DMS79 (cell line): ENCODE measurements around the gene CIART.
"Not testable (repeated sequence)": the region's sequence is repeated elsewhere in the genome, so short reads cannot be mapped to it uniquely, and the experiment has no call there.

Experiments used
- DNase-seq: peaks from one replicate; lab custom pipeline; 2025; lab: John Stamatoyannopoulos, UW

The CIART gene, protein sequence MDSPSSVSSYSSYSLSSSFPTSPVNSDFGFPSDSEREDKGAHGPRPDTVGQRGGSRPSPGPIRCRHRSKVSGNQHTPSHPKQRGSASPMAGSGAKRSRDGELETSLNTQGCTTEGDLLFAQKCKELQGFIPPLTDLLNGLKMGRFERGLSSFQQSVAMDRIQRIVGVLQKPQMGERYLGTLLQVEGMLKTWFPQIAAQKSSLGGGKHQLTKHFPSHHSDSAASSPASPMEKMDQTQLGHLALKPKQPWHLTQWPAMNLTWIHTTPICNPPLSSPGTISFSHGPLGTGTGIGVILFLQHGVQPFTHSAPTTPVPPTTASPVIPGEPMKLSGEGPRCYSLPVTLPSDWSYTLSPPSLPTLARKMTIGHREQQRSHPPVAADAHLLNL

DNA sequence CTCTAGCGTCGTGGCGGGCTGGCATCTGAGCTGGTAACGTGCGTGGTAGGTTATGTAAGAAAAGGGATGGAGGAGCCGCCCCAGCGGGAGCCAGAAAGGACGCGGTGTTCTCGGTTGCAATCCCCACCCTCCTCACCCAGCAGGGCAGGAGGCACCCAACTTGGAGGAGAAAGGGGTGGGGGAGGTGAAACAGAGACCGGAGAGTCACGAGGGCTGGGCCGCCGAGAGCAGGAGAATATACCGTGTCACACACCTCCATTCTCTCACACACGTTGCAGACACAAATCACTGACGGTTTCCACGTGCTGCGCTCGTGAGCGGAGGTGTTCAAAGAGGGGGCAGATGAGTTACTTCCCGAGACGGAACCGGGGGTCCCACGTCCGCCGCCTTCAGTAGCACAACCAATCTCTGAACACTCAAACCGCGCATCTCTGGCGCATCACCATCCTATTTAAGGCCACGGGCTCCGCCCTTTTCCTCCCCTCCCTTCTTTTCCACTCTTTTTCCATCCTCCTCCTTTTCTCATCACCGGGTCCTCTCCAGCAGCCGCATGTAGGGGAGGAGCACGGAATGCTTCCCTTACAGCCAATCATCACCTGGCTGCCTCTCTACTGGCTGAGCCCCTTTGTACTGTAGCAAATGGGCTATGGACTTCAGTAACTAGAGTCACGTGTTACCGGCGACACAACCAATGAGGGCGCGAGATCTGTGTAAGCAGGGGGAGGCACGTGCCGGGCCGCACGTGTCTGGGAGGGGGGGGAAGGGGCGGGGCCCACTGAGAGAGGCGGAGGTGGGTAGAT is at the start of gene CIART:
Gene CIART (plus strand): TSS at position 797 of the 800 bp plus-strand sequence. CDS start 714 bp downstream, outside the sequence.
- DNase-seq: peak; percentile 99

DNA sequence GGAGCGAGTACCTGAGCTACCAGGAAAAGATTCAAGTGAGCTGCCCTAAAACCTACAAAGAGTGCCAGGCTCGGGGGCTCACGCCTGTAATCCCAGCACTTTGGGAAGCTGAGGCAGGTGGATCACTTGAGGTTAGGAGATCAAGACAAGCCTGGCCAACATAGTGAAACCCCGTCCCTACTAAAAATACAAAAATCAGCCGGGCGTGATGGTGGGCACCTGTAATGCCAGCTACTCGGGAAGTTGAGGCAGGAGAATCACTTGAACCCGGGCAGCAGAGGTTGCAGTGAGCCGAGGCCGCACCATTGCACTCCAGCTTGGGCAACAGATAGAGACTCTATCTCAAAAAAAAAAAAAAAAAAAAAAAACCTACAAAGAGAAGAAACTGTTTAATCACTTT is 49.4 kb upstream of the CIART start:
- DNase-seq: not testable (repeated sequence)

DNA sequence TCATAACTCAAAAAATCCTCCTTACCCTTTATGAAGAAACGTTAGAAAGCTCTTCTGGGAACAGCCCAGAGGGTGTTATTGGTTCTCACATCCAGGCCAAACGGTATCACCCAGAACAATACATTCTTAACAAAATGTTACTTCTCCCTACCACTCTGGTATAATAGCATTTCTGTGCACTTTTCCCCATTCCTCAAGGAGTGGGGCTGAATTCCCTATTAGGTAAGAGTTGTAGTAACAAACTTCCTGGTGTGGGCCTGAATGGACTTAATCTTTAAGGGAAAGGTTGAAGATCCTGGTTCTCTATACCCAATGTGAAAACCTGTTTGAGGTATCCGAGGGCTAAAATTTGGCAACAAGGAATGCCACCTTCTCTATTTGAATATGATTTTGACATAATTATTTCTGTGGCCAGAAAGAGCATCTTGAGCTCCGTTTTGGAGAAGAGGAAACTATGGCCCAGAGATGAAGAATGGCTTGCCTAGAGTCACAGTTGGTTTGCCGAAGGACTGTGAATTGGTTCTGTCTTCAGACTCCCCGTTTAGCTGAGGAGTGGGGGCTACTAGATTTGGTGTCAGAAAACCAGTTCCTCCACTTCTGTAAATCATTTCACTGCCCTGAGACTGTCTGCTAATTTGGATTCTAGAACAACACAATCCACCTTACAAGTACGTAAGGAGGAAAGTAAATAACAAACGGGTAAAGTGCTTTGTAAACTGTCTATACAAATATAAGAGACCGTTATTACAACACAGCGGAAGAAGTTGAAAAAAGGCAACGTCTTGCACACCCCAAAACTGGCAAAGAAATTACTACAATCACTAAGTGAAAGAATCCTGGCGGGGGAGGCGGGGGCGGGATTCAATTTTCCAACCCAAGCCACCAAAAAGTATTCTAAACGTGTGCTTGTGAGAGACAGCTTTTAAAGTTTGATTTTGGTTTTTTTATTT is 48.7 kb upstream of the CIART start:
- peak; percentile 25 for DNase-seq

DNA sequence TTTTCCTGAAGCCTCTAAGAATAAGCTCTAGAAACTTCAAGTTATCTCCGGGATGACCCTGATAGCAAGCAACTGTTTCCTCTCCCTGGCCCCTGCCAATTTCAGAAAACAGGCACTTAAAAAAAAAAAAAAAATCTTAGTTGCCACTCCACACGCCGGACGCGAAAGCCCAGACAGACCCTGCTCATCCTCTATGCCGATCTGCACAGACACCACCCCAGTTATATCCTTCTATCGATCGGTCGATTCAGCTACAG is 48.1 kb upstream of the CIART start:
- no peak for DNase-seq

DNA sequence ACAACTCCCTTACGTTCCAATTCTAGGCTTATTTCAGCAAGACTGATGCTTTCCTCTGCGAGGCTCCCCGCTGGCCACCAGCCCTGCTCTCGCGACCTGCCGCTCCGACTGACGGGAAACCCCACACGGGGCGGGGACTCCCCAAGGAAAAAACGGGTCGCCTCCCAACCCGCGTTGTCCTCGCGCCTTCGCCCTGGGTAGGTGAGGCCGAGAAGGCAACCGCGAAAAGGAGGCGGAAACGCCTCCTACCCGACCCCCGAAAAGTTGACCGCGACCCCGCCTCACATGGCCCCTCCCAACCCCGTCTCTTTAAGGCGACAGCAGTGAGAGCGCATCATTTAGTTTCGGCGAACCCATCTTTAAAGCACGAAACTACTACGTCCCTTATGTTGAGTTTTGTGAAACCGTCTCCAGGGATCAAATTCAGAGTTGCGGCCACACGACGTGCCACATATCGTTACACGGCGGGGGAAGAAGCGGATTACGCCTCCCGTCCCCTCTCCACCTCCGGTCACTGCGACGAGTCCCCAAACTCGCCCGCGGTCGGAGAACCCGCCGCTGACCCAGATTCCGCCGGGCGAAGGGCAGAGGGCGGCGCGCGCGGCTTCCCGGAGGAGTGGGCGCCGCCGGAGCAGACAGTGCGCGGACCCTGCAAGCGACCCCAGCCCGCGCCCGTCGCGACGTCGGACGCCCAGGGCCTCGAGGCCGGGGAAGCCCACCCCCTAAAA is 47.6 kb upstream of the CIART start:
- peak; percentile 14 for DNase-seq

DNA sequence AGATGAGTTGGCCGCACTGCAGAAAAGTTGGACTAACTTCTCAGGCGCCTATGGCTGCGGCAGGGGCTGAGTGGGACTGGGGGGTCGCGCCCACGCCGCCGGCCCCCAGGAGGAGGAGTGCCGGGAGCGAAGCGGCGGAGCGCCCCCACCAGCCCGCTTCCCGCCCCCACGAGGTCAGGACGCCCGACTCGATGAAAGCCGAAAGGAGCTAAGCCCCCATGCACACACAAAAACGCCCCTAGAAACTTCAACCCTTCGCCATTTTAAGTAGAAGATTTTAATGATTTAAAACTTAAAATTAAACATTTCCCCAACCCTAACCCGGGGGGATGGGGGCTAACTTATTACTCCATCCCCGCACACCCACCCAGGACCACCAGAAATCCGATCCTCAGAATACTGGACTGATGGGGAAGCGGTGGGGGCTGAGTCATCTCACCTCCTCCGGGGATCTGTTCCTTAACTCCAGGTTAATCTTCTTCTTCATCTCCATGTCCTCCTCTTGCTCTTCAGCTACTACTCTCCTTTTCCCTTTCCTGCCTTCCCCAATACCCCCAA is 47.0 kb upstream of the CIART start:
- no peak for DNase-seq

DNA sequence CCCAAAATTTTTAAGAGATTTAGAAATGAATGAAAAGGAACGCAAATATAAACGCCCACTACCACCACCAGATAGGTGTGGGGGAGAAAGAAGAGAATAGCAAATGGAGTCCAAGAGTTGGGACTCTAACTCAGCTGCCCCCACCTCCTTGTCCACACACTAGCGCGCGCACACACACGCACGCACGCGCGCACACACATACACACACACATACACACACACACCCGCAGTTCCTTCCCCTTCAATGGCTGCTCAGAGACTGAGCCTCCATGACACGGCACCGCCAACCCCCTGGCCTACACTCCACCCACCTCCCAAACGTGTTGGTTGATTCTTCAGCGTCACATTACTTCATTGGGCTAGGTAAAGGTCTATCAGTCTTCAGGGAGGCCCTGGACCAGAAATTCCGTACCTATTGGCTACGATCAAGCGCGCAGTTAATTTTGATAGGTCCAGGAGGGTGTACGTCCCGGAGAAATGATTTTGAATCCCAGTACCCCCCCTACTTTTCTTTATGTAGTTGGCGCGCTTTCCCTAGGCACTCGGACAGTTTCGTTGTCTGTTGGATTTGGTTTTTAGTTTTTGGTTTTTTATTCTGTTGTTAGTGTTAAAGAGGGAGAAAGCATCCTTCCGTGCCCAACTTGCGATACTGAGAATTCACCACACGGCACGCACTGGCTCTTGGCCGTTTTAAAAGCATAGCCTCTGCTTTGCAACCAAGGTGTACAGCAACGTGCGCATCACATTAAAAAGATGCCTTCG is 46.3 kb upstream of the CIART start, which contains the start of gene ANP32E:
Gene ANP32E (minus strand): TSS at position 261 of the 762 bp plus-strand sequence. CDS start 326 bp downstream, outside the sequence.
- DNase-seq: peak; percentile 100

DNA sequence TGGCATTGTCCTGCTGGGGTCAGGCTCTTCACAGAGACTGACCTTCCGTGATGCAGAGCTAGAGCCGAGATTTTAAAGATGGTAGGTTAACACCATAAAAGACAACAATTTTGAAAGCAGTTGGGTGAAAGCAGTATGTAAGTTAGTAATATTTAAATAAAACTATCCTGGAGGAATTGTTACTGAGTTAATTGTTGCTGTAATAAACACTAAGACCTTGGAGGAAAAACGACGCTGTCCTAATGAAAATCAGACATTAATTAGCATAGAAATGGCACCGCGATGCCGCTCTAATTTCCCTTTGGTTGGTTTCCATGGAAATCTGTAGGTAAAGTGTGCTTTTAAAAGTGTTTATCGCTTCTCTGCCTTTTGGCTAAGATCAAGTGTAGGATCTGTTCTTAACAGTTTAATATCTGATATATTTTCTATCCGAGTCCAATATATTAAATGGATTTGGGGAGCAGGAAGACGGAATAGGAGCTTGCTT is 45.7 kb upstream of the CIART start:
- no peak for DNase-seq

DNA sequence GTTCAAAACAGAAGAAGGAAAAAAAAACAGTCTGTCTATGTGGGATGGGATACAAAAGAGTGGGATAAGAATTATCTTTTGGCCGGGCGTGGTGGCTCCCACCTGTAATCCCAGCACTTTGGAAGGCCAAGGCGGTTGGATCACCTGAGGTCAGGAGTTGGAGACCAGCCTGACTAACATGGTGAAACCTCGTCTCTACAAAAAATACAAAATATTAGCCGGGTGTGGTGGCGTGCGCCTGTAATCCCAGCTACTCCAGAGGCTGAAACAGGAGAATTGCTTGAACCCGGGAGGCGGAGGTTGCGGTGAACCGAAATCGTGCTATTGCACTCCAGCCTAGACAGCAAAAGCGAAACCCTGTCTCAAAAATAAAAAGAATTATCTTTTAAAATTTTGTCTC is 45.2 kb upstream of the CIART start:
- DNase-seq: not testable (repeated sequence)

DNA sequence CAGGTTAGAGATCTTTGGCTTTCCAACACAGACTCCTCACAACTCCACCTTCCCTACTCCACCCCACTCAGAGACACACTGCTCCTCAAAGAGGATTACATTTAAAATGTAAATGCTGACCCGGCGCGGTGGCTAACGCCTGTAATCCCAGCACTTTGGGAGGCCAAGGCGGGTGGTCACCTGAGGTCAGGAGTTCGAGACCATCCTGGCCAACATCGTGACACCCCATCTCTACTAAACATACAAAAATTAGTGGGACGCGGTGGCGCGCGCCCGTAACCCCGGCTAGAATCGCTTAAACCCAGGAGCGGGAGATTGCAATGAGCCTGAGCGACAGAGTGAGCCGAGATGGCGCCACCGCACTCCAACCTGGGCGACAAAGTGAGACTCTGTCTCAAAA is 44.6 kb upstream of the CIART start:
- DNase-seq: no peak

DNA sequence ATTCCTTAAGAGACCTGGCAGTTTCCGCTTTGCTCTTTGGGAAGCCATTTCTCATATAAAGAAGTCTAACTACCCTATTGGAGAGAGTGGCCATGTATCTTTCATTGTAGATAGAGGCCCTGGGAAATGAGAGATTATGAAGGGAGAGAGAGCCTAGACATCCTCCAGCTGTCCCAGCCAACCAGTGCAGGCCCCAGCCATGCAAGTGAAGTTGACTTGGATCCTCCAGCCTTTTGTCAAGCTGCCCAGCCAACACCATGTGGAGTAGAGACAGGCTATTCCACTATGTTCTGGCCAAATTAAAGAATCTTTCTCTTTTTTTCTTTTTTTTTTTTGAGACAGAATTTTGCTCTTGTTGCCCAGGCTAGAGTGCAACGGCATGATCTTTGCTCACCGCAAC is 39.4 kb upstream of the CIART start:
- no peak for DNase-seq

DNA sequence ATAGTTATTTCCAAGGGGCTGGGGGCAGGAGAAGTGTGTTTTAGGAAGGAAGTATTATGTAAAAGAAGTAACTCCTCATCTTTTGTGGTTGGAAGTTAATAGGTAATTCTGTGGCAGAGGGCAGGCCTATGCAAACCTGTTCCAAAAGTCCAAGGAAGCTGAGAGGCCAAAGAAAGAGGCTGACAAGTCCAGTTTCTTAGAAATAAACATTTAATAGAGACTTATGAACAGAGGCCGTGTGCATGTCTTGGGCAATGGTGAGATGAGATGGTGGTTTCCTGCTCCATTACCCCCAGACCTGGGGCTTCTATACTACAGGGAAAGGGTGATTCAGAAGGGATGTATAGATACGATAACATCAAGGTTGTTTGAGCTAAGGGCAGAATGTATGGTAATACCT is 32.4 kb upstream of the CIART start:
- DNase-seq: no peak

DNA sequence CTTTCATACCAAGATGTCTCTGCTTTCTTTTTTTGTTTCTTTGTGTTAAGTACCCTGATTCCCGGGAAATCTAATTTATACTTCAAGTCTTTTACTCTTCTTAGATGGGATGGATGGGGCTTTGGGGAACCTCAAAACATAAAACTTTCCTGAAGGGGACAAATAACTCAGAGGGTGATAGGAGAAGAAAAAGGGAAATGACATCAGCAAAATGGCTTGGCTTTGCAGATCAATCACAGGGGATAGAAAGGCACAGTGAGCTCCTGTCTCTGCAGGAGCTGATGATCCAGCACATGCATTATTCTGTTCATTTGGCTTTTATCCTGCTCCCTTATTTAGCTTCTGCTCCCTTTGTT is 26.2 kb upstream of the CIART start:
- no peak for DNase-seq

DNA sequence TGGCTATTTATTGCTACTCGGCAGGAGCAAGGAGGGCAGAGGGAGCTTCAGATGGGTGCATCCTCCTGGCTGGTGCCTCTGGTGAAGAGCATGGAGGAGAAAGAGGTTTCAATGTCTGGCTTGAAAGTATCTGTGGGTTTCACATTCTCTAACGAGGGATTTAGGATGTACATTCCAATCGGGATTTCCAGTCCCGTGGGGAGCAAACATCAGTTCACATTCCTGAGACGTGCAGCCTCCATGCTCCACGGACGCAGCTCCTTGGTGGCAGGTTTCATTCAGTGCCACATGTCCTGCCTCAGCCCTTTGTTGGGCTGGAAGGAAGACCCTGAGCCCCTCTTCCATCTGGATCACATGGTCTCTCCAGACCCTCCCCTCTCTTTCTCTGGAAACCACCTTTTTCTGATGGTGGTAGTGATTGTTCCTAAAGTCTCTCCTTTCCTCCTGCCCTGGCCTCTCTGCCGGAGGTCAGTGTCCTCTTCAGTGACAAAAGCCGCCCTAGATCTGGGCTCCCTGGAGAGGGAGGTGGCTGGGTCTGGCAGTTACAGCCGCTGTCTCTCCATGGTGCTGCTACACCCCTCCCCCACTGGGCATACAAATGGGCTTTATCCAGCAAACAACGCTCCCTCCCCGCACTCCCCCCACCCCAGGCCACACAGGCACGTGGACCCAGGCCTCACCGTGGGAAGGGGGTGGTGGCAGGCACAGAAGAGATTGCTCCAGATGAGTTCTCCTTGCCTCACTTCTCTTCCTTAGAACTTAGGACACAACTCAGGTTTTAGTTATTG is 25.6 kb upstream of the CIART start:
- DNase-seq: no peak

DNA sequence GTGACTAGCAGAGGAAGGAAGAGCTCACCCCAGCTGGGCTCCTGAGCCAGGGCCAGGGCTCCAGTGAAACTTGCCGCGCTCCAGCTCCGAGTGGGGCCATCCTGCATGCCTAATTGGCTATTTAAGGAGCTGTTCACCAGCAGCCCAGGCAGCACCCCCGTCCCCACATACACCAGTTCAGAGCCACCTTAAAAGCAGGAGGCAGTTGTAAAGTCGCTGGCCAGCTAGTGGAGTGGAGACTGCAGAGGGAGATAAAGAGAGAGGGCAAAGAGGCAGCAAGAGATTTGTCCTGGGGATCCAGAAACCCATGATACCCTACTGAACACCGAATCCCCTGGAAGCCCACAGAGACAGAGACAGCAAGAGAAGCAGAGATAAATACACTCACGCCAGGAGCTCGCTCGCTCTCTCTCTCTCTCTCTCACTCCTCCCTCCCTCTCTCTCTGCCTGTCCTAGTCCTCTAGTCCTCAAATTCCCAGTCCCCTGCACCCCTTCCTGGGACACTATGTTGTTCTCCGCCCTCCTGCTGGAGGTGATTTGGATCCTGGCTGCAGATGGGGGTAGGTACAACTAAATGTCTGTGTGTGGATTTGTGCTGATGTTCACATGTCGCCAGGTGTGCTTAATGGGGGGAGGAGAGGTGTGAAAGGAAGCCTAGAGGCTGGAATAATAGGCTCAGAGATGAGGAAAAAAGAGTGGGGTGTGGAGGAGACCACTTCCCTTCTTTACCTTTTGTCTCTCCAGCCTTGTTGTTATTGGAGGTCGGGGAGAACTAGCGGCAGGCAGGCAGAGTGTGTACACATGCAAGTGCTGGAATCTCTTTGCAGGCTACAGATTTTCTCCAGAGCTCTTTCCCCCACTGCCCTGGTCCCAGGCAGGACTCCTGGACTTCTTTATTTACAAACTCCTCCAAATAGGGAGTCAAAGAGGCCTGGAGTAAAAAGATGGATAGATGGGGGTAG is 24.4 kb upstream of the CIART start, which contains the start of gene CA14:
Gene CA14 (plus strand): TSS at position 151 of the 962 bp plus-strand sequence. CDS start 355 bp downstream, at position 506.
- DNase-seq: peak; percentile 57

DNA sequence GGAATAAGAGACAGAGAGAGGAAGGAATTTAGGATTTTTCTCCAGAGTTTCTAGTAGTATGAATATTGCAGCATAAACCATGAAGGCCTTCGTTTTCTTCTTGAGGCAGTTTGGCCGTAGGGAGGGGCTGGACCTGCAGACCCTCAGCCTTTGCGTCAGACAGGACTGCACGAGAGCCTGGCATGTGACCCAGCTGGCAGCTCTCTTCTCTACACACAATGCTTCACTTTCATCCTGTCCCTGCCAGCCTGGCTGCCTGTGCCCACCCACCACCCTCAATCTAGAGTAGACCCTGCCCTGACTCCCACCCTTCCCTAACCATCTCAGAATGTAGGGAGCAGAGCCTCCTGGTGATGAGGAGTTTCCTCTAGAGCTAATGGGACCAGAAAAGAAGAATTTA is 23.1 kb upstream of the CIART start:
- DNase-seq: no peak

DNA sequence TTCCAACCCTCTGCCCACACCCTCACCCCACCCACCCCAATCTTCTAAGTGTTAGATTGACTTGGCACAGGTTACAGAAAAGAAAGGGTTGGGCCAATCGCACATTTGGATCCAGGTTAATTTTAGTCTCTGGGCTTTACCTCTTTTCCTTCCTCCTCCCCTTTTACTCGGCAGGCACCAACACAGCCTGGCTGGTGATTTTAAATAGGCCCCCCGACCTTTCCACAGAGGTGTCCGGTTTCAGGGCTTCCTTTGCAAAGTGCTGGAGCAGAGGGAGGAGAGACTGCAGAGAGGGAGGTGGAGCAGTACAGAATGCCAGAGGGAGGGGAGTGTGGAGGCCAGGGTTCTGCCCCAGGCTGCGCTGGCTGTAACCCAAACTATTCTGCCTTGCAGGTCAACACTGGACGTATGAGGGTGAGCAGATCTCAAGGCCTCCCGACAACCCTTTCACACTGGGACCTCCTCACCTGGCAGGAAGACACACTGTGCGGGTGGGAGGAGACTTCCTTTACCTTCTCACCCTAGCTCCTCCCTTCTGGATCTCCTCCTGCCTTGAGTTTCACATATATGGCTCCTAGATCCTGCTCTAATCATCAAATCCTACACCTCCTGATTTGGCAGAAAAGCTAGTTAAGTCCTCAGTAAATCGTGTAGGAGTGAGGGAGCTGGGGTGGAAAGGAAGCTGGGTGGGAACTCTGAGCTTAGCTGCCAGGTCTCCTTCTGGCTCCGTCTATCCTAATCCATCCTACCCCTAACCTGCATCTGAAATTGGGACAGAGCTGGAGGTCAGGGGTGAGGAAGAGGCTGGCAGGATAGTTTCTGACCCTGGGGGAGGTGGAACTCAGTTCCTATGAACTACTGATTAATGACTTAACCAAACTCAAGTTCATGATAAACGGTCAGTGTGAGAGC is 22.3 kb upstream of the CIART start:
- DNase-seq: peak; percentile 76
